ENCODE data around the gene YAF2. TPM values are rescaled to one million over a fixed set of nuclear protein-coding genes. Genes with fewer than 3 reads are reported as not detected.
A peak's percentile ranks its signal among the peaks of the same experiment; 100 is the strongest.

Gene YAF2
- total RNA-seq, 1 experiment from 2014 or later, result 49.6 TPM

GRCh38 chr12:42145197-42145549 lies 92.9 kb downstream of the YAF2 start:
- no peak for DNase-seq (ENCODE audit: unreplicated experiment)
- Mint-ChIP-seq H3K27me3 (ENCODE audit: insufficient read depth, unreplicated experiment) (no peaks in the 10 kb centered on the region), H3K4me3 (ENCODE audit: unreplicated experiment) (peak overlapping the region; percentile 85), H3K36me3 (ENCODE audit: insufficient read depth, unreplicated experiment) (peaks cover 6% of the 10 kb centered on the region), H3K9me3 (ENCODE audit: unreplicated experiment) (no peaks in the 10 kb centered on the region), H3K4me1 (ENCODE audit: insufficient read depth, unreplicated experiment) (peaks cover 30% of the 10 kb centered on the region), H3K27ac (ENCODE audit: low read depth, unreplicated experiment) (peak overlapping the region; percentile 43)
- TF ChIP-seq CTCF (IDR thresholded peaks at IDR 0.05; ENCODE audit: unreplicated experiment), result no peak
- TSS peak; percentile 27 for BruUV-seq (replicated peaks)
- intact Hi-C loops (cut with micrococcal nuclease), result no loop called here
- ChIA-PET CTCF (interaction anchor here (0.7 to 1.4 kb wide), 7 partner anchors 13 to 868 kb away, joined by 3 to 9 read pairs (median 4); no protein-coding TSS in a partner anchor), POLR2A (interaction anchor here (0.6 to 1.9 kb wide), 17 partner anchors 10 to 204 kb away, joined by 3 to 20 read pairs (median 4); partner anchors contain the start of genes PPHLN1, YAF2 and ZCRB1)

DNA sequence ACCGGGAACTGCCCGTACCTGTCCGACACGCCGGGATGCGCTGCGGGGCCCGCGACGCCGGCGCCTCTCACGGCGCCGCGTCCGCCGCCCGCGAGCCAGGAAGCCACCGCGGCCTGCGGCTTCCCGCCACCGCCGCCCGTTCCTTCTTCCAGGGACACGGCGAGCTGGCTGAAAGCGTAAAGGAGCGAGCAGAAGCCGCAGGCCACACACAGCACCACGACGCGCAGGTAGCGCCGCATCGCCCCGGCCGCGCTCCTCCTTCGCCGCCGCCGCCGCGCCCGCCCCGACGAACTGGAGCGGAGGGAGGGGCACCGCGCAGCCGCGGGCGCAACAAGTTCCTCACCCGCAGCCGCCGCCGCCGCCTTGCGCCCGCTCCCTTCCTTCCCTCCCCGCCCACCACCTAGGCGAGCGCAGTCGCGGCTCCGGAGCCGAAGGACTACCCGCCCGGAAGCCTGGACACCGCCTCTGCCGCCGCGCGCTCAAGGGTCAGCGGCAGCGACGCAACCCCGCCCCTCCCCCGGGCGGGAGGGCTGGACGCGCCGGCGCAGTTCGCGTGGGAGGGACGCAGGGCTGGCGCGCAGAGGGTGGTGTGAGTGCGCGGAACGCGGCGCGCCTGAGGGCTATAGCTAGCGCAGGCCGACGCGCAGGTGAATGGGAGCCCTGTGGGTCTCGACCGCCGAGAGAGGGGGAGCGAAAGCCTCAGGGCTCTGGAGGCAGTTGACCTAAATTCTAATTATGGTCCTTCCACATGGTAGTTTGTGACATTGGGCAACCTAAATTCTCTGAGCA lies 93.4 kb downstream of the YAF2 start, which contains the start of gene GXYLT1:
Gene GXYLT1 (minus strand): TSS at position 467 of the 789 bp plus-strand sequence. CDS start 228 bp downstream, at position 239.
- no peak for TF ChIP-seq CTCF (IDR thresholded peaks at IDR 0.05; ENCODE audit: unreplicated experiment)
- Mint-ChIP-seq H3K4me1 (ENCODE audit: insufficient read depth, unreplicated experiment) (peaks cover 30% of the 10 kb centered on the region), H3K36me3 (ENCODE audit: insufficient read depth, unreplicated experiment) (peaks cover 6% of the 10 kb centered on the region), H3K4me3 (ENCODE audit: unreplicated experiment) (peak within 1 kb of the TSS; percentile 85), H3K27ac (ENCODE audit: low read depth, unreplicated experiment) (peak within 1 kb of the TSS; percentile 92), H3K9me3 (ENCODE audit: unreplicated experiment) (no peaks in the 10 kb centered on the region), H3K27me3 (ENCODE audit: insufficient read depth, unreplicated experiment) (no peaks in the 10 kb centered on the region)
- DNase-seq (ENCODE audit: unreplicated experiment), result peak; percentile 94
- ChIA-PET CTCF (interaction anchor here (0.7 to 1.4 kb wide), 8 partner anchors 13 to 867 kb away, joined by 3 to 9 read pairs (median 4); no protein-coding TSS in a partner anchor), POLR2A (interaction anchor here (0.6 to 2.3 kb wide), 18 partner anchors 9 to 205 kb away, joined by 3 to 20 read pairs (median 4); partner anchors contain the start of genes PPHLN1, YAF2 and ZCRB1)
- intact Hi-C loops (cut with micrococcal nuclease), result no loop called here
- no TSS peak for BruUV-seq (replicated peaks)

- CTCF ChIA-PET, result interaction anchor here (0.7 to 1.3 kb wide), 2 partner anchors 228 to 429 kb away, joined by 3 to 6 read pairs; no protein-coding TSS in a partner anchor
- Mint-ChIP-seq H3K4me1 (ENCODE audit: insufficient read depth, unreplicated experiment) (peaks cover 30% of the 10 kb centered on the region), H3K27me3 (ENCODE audit: insufficient read depth, unreplicated experiment) (no peaks in the 10 kb centered on the region), H3K9me3 (ENCODE audit: unreplicated experiment) (no peaks in the 10 kb centered on the region), H3K27ac (ENCODE audit: low read depth, unreplicated experiment) (peak overlapping the region; percentile 92), H3K36me3 (ENCODE audit: insufficient read depth, unreplicated experiment) (peaks cover 6% of the 10 kb centered on the region), H3K4me3 (ENCODE audit: unreplicated experiment) (peak overlapping the region; percentile 85)
- intact Hi-C loops (cut with micrococcal nuclease), result no loop called here
- DNase-seq (ENCODE audit: unreplicated experiment), result peak; percentile 26
- POLR2A ChIA-PET, result interaction anchor here (1.7 to 2.3 kb wide), 3 partner anchors 13 to 94 kb away, joined by 5 to 18 read pairs (median 14); partner anchors contain the start of gene YAF2
- BruUV-seq (replicated peaks), result no TSS peak
- TF ChIP-seq CTCF (IDR thresholded peaks at IDR 0.05; ENCODE audit: unreplicated experiment), result no peak
These were observed 94.0 kb downstream of the YAF2 start for GRCh38 chr12:42144158-42144407.

DNA sequence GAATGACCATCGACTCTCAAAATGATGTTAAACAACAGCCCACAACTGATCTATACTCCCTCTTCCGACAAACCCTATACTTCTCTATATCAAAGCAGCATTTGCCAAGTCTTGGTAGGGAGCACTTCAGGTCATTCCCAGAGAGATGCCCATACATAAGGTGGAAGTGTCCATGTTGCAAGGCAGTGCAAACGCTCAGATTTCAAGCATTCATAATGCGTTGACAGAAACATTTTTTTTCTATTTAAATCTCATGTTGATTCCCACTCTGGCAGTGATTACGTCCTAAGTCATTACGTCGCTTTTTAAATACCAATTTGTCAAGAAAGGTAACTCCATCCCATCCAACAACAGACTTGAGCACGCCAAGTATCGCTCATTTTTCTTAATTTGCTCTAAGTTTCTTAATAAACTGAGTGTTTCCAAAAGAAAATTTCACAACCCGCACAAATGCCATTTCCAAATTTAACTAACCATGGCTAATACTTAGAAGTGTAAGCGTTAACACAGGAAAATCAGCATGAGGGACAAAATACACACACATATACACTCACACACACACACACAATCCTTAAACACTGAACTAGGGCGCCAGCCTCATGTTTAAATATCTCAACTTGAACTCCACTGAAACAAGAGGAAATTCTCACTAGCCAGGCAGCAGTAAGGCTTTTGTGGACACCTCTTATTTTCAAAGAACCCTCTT lies 94.4 kb downstream of the YAF2 start:
- peaks cover 6% of the 10 kb centered on the region for H3K36me3 Mint-ChIP-seq (ENCODE audit: insufficient read depth, unreplicated experiment)
- peak; percentile 47 for DNase-seq (ENCODE audit: unreplicated experiment)
- peak overlapping the region; percentile 92 for H3K27ac Mint-ChIP-seq (ENCODE audit: low read depth, unreplicated experiment)
- BruUV-seq (replicated peaks), result TSS peak; percentile 47
- peak overlapping the region; percentile 85 for H3K4me3 Mint-ChIP-seq (ENCODE audit: unreplicated experiment)
- ChIA-PET CTCF (no interaction called here), POLR2A (interaction anchor here (0.6 to 2.9 kb wide), 9 partner anchors 9 to 1397 kb away, joined by 3 to 18 read pairs (median 5); partner anchors contain the start of genes PPHLN1, YAF2 and ZCRB1)
- peaks cover 30% of the 10 kb centered on the region for H3K4me1 Mint-ChIP-seq (ENCODE audit: insufficient read depth, unreplicated experiment)
- intact Hi-C loops (cut with micrococcal nuclease), result loop anchor here (2.0 kb wide), 1 partner anchor 87 kb away; no protein-coding TSS in a partner anchor
- H3K9me3 Mint-ChIP-seq (ENCODE audit: unreplicated experiment), result no peaks in the 10 kb centered on the region
- no peak for TF ChIP-seq CTCF (IDR thresholded peaks at IDR 0.05; ENCODE audit: unreplicated experiment)
- H3K27me3 Mint-ChIP-seq (ENCODE audit: insufficient read depth, unreplicated experiment), result no peaks in the 10 kb centered on the region
